Osteocyte (in vitro differentiated cells): Measurements from ENCODE around the gene OTX2. TPM values are rescaled to one million over a fixed set of nuclear protein-coding genes. Genes with fewer than 3 reads are reported as not detected.

Experiments used
- DNase-seq: peaks from one replicate; pipeline ENCODE4 v3.0.0; 2021; ENCODE audit warnings: mixed read lengths; ENCODE audit not compliant: unreplicated experiment; ENCODE audit errors: extremely low spot score
- H3K27ac Mint-ChIP-seq: one replicate; pipeline ENCODE4 v1.8.0; 2021; ENCODE audit warnings: mild to moderate bottlenecking, mixed read lengths; ENCODE audit not compliant: unreplicated experiment
- H3K27me3 Mint-ChIP-seq: one replicate; pipeline ENCODE4 v1.8.0; 2021; ENCODE audit warnings: mixed read lengths; ENCODE audit not compliant: unreplicated experiment
- H3K36me3 Mint-ChIP-seq: one replicate; pipeline ENCODE4 v1.8.0; 2021; ENCODE audit warnings: mixed read lengths; ENCODE audit not compliant: unreplicated experiment
- H3K4me1 Mint-ChIP-seq: one replicate; pipeline ENCODE4 v1.8.0; 2021; ENCODE audit warnings: mixed read lengths; ENCODE audit not compliant: unreplicated experiment
- H3K4me3 Mint-ChIP-seq: one replicate; pipeline ENCODE4 v1.8.0; 2021; ENCODE audit warnings: mild to moderate bottlenecking, moderate library complexity, mixed read lengths; ENCODE audit not compliant: unreplicated experiment
- H3K9me3 Mint-ChIP-seq: one replicate; pipeline ENCODE4 v1.8.0; 2021; ENCODE audit warnings: mixed read lengths; ENCODE audit not compliant: unreplicated experiment
- total RNA-seq: library from RNA; stranded (reverse); gene quantifications from 2 replicates; pipeline ENCODE4 v1.2.1, GENCODE V29; 2021
- TF ChIP-seq, protein P1 (sequence below): fragments of 200-600 bp; sonication (generic); IDR thresholded peaks from 2 replicates; pipeline ENCODE4 v1.5.0; 2021; ENCODE audit warnings: antibody characterized with exemption, mild to moderate bottlenecking, moderate library complexity

OTX2 gene
- total RNA-seq, 1 donor from 2014 or later = not detected

- Mint-ChIP-seq H3K27ac (no peak overlapping the region), H3K27me3 (peaks cover 48% of the 10 kb centered on the region), H3K4me1 (no peaks in the 10 kb centered on the region), H3K4me3 (no peak overlapping the region), H3K36me3 (no peaks in the 10 kb centered on the region), H3K9me3 (no peaks in the 10 kb centered on the region)
- TF ChIP-seq, protein P1, sequence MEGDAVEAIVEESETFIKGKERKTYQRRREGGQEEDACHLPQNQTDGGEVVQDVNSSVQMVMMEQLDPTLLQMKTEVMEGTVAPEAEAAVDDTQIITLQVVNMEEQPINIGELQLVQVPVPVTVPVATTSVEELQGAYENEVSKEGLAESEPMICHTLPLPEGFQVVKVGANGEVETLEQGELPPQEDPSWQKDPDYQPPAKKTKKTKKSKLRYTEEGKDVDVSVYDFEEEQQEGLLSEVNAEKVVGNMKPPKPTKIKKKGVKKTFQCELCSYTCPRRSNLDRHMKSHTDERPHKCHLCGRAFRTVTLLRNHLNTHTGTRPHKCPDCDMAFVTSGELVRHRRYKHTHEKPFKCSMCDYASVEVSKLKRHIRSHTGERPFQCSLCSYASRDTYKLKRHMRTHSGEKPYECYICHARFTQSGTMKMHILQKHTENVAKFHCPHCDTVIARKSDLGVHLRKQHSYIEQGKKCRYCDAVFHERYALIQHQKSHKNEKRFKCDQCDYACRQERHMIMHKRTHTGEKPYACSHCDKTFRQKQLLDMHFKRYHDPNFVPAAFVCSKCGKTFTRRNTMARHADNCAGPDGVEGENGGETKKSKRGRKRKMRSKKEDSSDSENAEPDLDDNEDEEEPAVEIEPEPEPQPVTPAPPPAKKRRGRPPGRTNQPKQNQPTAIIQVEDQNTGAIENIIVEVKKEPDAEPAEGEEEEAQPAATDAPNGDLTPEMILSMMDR = no peak
- DNase-seq = no peak
These were observed 15.6 kb downstream of the OTX2 start for GRCh38 chr14:56794557-56795283.

GRCh38 chr14:56794088-56794556 is 16.2 kb downstream of the OTX2 start:
- Mint-ChIP-seq H3K27me3 (peaks cover 42% of the 10 kb centered on the region), H3K27ac (no peak overlapping the region), H3K4me1 (no peaks in the 10 kb centered on the region), H3K36me3 (no peaks in the 10 kb centered on the region), H3K4me3 (no peak overlapping the region), H3K9me3 (no peaks in the 10 kb centered on the region)
- no peak for DNase-seq
- TF ChIP-seq, protein P1 = no peak

GRCh38 chr14:56789955-56790354 is 20.3 kb downstream of the OTX2 start:
- Mint-ChIP-seq H3K27me3 (peaks cover 11% of the 10 kb centered on the region), H3K4me3 (no peak overlapping the region), H3K9me3 (no peaks in the 10 kb centered on the region), H3K4me1 (no peaks in the 10 kb centered on the region), H3K27ac (no peak overlapping the region), H3K36me3 (no peaks in the 10 kb centered on the region)
- TF ChIP-seq, protein P1 = no peak
- DNase-seq = no peak

DNA sequence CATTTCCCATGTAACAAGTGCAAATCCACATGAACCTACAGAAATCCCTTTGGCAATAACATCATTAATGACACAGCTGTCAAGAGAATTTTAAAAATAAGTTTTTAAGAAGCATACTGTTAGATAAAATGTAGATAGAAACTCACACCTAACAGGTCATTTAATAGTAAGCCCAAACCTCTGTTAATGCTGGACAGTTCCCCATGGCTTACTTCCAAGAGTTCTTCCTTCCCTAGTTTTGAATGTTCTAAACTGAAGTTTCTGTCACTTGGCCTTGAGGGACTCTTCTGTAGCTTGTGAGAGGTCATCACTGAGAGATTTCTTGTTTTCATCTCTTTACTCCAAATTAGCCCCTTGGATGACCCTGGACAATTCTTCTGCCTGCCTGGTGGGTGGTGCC is 22.7 kb downstream of the OTX2 start:
- Mint-ChIP-seq H3K36me3 (no peaks in the 10 kb centered on the region), H3K27me3 (peaks cover 2% of the 10 kb centered on the region), H3K27ac (no peak overlapping the region), H3K4me3 (no peak overlapping the region), H3K4me1 (no peaks in the 10 kb centered on the region), H3K9me3 (no peaks in the 10 kb centered on the region)
- no peak for DNase-seq
- TF ChIP-seq, protein P1 = no peak

DNA sequence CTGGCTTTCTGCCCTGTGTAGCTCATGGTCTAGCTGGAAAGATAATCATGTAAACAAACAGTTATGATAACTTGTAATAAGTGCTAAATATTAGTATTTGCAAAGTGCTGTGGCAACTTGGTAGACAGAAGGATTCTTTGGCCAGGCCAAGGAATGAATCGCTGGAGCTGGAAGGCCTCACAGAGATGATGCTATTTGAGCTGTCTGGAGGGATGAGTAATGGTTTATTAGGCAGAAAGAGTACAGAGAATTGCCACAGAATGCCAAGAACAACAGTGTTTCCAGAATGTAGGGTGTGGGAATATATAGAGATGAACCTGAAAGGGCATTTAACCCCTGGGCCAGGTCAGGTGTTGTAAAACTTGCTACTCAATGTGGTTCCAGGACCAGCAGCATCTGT is 27.6 kb downstream of the OTX2 start:
- H3K27me3 Mint-ChIP-seq = no peaks in the 10 kb centered on the region

More for the DNA sequence above, 27.6 kb downstream of the OTX2 start:
- H3K4me1 Mint-ChIP-seq = no peaks in the 10 kb centered on the region
- no peaks in the 10 kb centered on the region for H3K9me3 Mint-ChIP-seq
- H3K4me3 Mint-ChIP-seq = no peak overlapping the region
- DNase-seq = no peak
- H3K36me3 Mint-ChIP-seq = no peaks in the 10 kb centered on the region
- H3K27ac Mint-ChIP-seq = no peak overlapping the region
- TF ChIP-seq, protein P1 = no peak
